Nephron (organoid): ENCODE results near the gene KCNH1.

ENCODE experiments used
- H3K27ac Mint-ChIP-seq, 3 experiments: 2 replicates each; pipeline ENCODE4 v1.8.0; 2020; ENCODE audit warnings: mixed read lengths in 3 of 3, mild to moderate bottlenecking in 2 of 3, moderate library complexity in 1 of 3
- H3K27me3 Mint-ChIP-seq: 2 replicates; pipeline ENCODE4 v1.8.0; 2021; ENCODE audit warnings: low read depth, mild to moderate bottlenecking, moderate library complexity, mixed read lengths
- H3K36me3 Mint-ChIP-seq: 2 replicates; pipeline ENCODE4 v1.8.0; 2020; ENCODE audit warnings: low read depth, mixed read lengths
- H3K4me1 Mint-ChIP-seq: 2 replicates; pipeline ENCODE4 v1.8.0; 2020; ENCODE audit warnings: mixed read lengths
- H3K4me3 Mint-ChIP-seq, 3 experiments: 2 replicates each; pipeline ENCODE4 v1.8.0; 2020; ENCODE audit warnings: mild to moderate bottlenecking in 3 of 3, mixed read lengths in 3 of 3, moderate library complexity in 2 of 3
- H3K9me3 Mint-ChIP-seq: 2 replicates; pipeline ENCODE4 v1.8.0; 2020; ENCODE audit warnings: mixed read lengths
- CTCF ChIP-seq, 3 experiments: fragments of 200-600 bp; sonication (generic); IDR thresholded peaks; one replicate each; pipeline ENCODE4 v1.5.0; 2021; ENCODE audit warnings: antibody characterized with exemption in 3 of 3; ENCODE audit not compliant: unreplicated experiment in 3 of 3

KCNH1 gene

GRCh38 chr1:210822241-210822640, 311.7 kb downstream of the KCNH1 start:
- H3K4me1 Mint-ChIP-seq: no peaks in the 10 kb centered on the region
- H3K4me3 Mint-ChIP-seq: no peak overlapping the region
- no peaks in the 10 kb centered on the region for H3K9me3 Mint-ChIP-seq
- TF ChIP-seq CTCF (IDR thresholded peaks at IDR 0.05; ENCODE audit: unreplicated experiment in 3 of 3): no peak
- H3K27ac Mint-ChIP-seq: no peak overlapping the region
- peaks cover 9% of the 10 kb centered on the region for H3K27me3 Mint-ChIP-seq
- no peaks in the 10 kb centered on the region for H3K36me3 Mint-ChIP-seq

- H3K36me3 Mint-ChIP-seq: no peaks in the 10 kb centered on the region
- H3K9me3 Mint-ChIP-seq: no peaks in the 10 kb centered on the region
- H3K4me3 Mint-ChIP-seq: no peak overlapping the region
- TF ChIP-seq CTCF (IDR thresholded peaks at IDR 0.05; ENCODE audit: unreplicated experiment in 3 of 3): no peak
- no peak overlapping the region for H3K27ac Mint-ChIP-seq
- H3K4me1 Mint-ChIP-seq: no peaks in the 10 kb centered on the region
- H3K27me3 Mint-ChIP-seq: peaks cover 9% of the 10 kb centered on the region
Measured at GRCh38 chr1:210821615-210822014, 312.3 kb downstream of the KCNH1 start.

- H3K9me3 Mint-ChIP-seq: no peaks in the 10 kb centered on the region
- H3K4me3 Mint-ChIP-seq: no peak overlapping the region
- no peak overlapping the region for H3K27ac Mint-ChIP-seq
- TF ChIP-seq CTCF (IDR thresholded peaks at IDR 0.05; ENCODE audit: unreplicated experiment in 3 of 3): no peak
- no peaks in the 10 kb centered on the region for H3K36me3 Mint-ChIP-seq
- no peaks in the 10 kb centered on the region for H3K4me1 Mint-ChIP-seq
- peaks cover 9% of the 10 kb centered on the region for H3K27me3 Mint-ChIP-seq
Measured at GRCh38 chr1:210819266-210819665, 314.7 kb downstream of the KCNH1 start.

- Mint-ChIP-seq H3K27me3 (peaks cover 9% of the 10 kb centered on the region), H3K27ac (no peak overlapping the region), H3K4me3 (no peak overlapping the region), H3K36me3 (no peaks in the 10 kb centered on the region), H3K9me3 (no peaks in the 10 kb centered on the region), H3K4me1 (no peaks in the 10 kb centered on the region)
- no peak for TF ChIP-seq CTCF (IDR thresholded peaks at IDR 0.05; ENCODE audit: unreplicated experiment in 3 of 3)
Measured at GRCh38 chr1:210817385-210818275, 316.3 kb downstream of the KCNH1 start.

GRCh38 chr1:210815641-210816550, 318.1 kb downstream of the KCNH1 start:
- no peak for TF ChIP-seq CTCF (IDR thresholded peaks at IDR 0.05; ENCODE audit: unreplicated experiment in 3 of 3)
- H3K27me3 Mint-ChIP-seq: peaks cover 4% of the 10 kb centered on the region
- no peaks in the 10 kb centered on the region for H3K36me3 Mint-ChIP-seq
- no peaks in the 10 kb centered on the region for H3K9me3 Mint-ChIP-seq
- no peak overlapping the region for H3K27ac Mint-ChIP-seq
- no peak overlapping the region for H3K4me3 Mint-ChIP-seq
- H3K4me1 Mint-ChIP-seq: no peaks in the 10 kb centered on the region
